Naive B cell (primary cell): ENCODE measurements around the gene GPR35. TPM values are rescaled to one million over a fixed set of nuclear protein-coding genes. Genes with fewer than 3 reads are reported as not detected.

Source experiments
- ATAC-seq, 2 donors: fragments of 150-1000 bp; cut with Tn5 transposase; 2 replicates each; pipeline ENCODE4 v1.10.0; 2021; ENCODE audit warnings: low read depth in 2 of 2, mild to moderate bottlenecking in 2 of 2, moderate library complexity in 2 of 2
- DNase-seq: peaks from one replicate; pipeline ENCODE4 v3.0.0; 2022
- H3K27ac Mint-ChIP-seq, 6 donors: one replicate each; pipeline ENCODE4 v1.8.0; 2020 to 2022; ENCODE audit warnings: mild to moderate bottlenecking in 6 of 6, mixed read lengths in 6 of 6, moderate library complexity in 5 of 6, inconsistent platforms in 2 of 6
- H3K27me3 Mint-ChIP-seq, 3 donors: one replicate each; pipeline ENCODE4 v1.8.0; 2021 to 2022; ENCODE audit warnings: mixed read lengths in 3 of 3, mild to moderate bottlenecking in 1 of 3
- H3K36me3 Mint-ChIP-seq, 2 donors: one replicate each; pipeline ENCODE4 v1.8.0; 2020 to 2022; ENCODE audit warnings: mixed read lengths in 2 of 2, inconsistent platforms in 1 of 2, mild to moderate bottlenecking in 1 of 2
- H3K4me1 Mint-ChIP-seq, 3 donors: one replicate each; pipeline ENCODE4 v1.8.0; 2020 to 2022; ENCODE audit warnings: mixed read lengths in 3 of 3, inconsistent platforms in 1 of 3, mild to moderate bottlenecking in 1 of 3, moderate library complexity in 1 of 3
- H3K4me3 Mint-ChIP-seq, 8 donors: one replicate each; pipeline ENCODE4 v1.8.0; 2020 to 2022; ENCODE audit warnings: mild to moderate bottlenecking in 8 of 8, mixed read lengths in 8 of 8, moderate library complexity in 8 of 8, inconsistent platforms in 2 of 8
- H3K9me3 Mint-ChIP-seq, 7 donors: one replicate each; pipeline ENCODE4 v1.8.0; 2020 to 2022; ENCODE audit warnings: mixed read lengths in 7 of 7, mild to moderate bottlenecking in 5 of 7, inconsistent platforms in 2 of 7, moderate library complexity in 1 of 7
- polyA plus RNA-seq, 6 donors: library from polyadenylated mRNA; unstranded; fragments of 300-500 nt; fragmentation: Illumina TruSeq; gene quantifications; one replicate each; pipeline ENCODE4 v1.2.3, GENCODE V29; 2021; ENCODE audit warnings: low read depth in 6 of 6

The GPR35 gene
- polyA plus RNA-seq, 6 donors from 2014 or later, result 0.54 to 2.9 (median 0.82) TPM; not detected in 1

DNA sequence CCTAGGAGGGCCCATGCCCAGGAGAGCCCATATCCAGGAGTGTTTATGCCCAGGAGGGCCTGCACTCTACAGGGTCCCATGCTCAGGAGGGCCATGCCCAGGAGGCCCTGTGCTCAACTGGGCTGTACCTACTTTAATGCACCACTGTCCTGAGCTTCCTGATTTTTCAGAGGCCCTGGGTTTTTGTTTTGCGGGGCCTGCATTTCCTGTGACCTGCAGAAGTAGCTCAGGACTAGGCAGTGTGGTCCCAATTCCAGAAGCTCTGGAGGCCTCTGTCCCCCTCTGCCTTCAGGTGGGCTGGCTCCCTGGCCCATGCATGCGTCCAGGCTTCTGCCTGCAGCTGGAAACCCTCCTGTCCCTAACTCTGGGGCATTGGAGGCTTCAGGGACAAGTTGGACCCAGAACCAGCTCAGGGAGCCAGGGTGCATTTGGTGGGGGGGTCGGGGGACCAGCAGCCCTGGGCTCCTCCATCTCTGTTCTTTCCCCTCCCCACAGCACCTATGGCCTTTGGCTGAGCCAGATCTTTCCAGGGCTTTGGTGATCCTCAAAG lies 10.8 kb downstream of the GPR35 start:
- no peak overlapping the region for H3K4me3 Mint-ChIP-seq
- H3K27me3 Mint-ChIP-seq, result no peaks in the 10 kb centered on the region
- peaks cover 18 to 21% of the 10 kb centered on the region in 2 donors for H3K36me3 Mint-ChIP-seq
- DNase-seq, result no peak
- H3K27ac Mint-ChIP-seq, result no peak overlapping the region
- peaks cover 13 to 30% (median 24%) of the 10 kb centered on the region in 7 donors for H3K9me3 Mint-ChIP-seq
- no peak for ATAC-seq
- H3K4me1 Mint-ChIP-seq, result peaks cover 0 to 5% (median 0%) of the 10 kb centered on the region in 3 donors

DNA sequence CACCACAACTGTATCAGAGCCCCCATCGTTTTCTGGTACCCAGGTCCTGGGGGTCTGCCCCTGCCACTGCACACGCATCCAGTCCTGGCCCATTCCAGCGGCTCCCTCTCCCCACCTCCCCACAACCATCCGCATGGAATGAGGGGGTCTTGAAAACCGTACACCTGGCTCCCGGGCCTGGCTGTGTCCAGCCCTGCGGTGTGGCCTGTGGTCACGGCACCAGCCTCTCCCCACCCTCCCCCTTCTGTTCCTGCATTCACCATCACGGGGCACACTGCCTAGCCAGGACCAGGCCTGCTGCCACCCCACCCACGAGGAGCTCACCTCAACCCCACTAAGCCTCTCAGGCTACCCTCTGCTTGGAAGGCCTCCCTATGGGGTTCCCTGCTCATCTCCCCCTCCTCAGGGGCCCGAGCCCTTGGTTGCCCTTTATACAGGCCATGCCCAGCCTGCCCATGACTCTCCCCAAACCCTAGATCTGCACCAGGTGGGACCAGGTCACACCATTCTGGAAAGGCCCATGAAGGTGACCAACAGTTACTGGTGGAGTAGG lies 11.4 kb downstream of the GPR35 start:
- Mint-ChIP-seq H3K36me3 (peaks cover 18 to 21% of the 10 kb centered on the region in 2 donors), H3K27me3 (no peaks in the 10 kb centered on the region), H3K9me3 (peaks cover 13 to 30% (median 24%) of the 10 kb centered on the region in 7 donors), H3K27ac (no peak overlapping the region), H3K4me3 (no peak overlapping the region), H3K4me1 (peaks cover 0 to 5% (median 0%) of the 10 kb centered on the region in 3 donors)
- no peak for ATAC-seq
- DNase-seq, result no peak

DNA sequence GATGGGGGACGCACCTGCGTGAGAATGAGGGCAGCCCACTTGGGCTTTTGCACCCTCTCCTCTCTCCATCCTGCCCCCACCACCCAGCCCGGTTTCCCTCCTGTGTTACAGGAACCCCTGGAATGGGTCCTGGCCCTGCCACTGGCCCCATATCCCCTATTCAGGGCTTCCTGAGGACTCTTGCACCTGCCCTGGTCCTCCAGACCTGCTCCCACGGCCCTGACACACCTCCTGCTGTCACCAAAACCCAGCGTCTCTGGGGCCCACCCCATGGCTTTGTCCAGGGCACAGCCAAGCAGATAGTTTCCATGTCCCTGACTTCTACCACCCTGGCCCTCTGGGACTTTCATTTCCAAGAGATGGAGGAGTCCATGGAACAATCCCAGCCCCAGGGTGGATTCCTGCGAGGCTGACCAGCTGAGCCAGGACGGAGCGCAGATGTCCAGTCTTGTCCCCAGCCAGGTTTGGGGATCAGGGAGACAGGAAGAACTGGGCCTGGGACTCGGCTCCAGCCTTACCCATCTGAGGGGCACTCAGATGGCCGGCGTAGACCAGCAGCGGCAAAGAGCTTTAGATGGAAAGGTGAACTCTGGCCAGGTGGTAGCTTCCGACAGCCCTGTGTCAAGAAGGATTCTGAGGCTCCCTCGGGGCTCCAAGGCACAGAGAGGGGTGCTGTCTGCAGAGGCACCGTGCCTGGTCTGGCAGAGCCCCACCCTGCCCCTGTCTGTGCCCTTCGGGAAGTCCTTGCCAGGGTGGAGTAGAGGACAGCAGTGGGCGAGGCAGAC lies 12.0 kb downstream of the GPR35 start:
- H3K4me3 Mint-ChIP-seq, result no peak overlapping the region

GRCh38 chr2:240637901-240638345 lies 12.6 kb downstream of the GPR35 start:
- Mint-ChIP-seq H3K27me3 (no peaks in the 10 kb centered on the region), H3K27ac (peak overlapping the region in 1 of 6 donors; percentile 89), H3K9me3 (peaks cover 11 to 24% (median 18%) of the 10 kb centered on the region in 7 donors), H3K4me3 (no peak overlapping the region), H3K36me3 (peaks cover 17 to 21% of the 10 kb centered on the region in 2 donors), H3K4me1 (peaks cover 0 to 5% (median 0%) of the 10 kb centered on the region in 3 donors)
- no peak for DNase-seq
- ATAC-seq, result no peak

More for the DNA sequence above, 12.0 kb downstream of the GPR35 start:
- H3K9me3 Mint-ChIP-seq, result peaks cover 13 to 30% (median 24%) of the 10 kb centered on the region in 7 donors
- no peak overlapping the region for H3K27ac Mint-ChIP-seq
- peaks cover 18 to 21% of the 10 kb centered on the region in 2 donors for H3K36me3 Mint-ChIP-seq
- ATAC-seq, result no peak
- H3K4me1 Mint-ChIP-seq, result peaks cover 0 to 5% (median 0%) of the 10 kb centered on the region in 3 donors
- no peaks in the 10 kb centered on the region for H3K27me3 Mint-ChIP-seq
- DNase-seq, result no peak

GRCh38 chr2:240638512-240639160 lies 13.4 kb downstream of the GPR35 start:
- Mint-ChIP-seq H3K27ac (peak overlapping the region in 1 of 6 donors; percentile 64), H3K4me1 (peaks cover 0 to 5% (median 0%) of the 10 kb centered on the region in 3 donors), H3K36me3 (peaks cover 10 to 15% of the 10 kb centered on the region in 2 donors), H3K27me3 (peaks cover 0 to 1% (median 0%) of the 10 kb centered on the region in 3 donors), H3K4me3 (no peak overlapping the region), H3K9me3 (peaks cover 6 to 17% (median 11%) of the 10 kb centered on the region in 7 donors)
- DNase-seq, result no peak
- ATAC-seq, result no peak

DNA sequence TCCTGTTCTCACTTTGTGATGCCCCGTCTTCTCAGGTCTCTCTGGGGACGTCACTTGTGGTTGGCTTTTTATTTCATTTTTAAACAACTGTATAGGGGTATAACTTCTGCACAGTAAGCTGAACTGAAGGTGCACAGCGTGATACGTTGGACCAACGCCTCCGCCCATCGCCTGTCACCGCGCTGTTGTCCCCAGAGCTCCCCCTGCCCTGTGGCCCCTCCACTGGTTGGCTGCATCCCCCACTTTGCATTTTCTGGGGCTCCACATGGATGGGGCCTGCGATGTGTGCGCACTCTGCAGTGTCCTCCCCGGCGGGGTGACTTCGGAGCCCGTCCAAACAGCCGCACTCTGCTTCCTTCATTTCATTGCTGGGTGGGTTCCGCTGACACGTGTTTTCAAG lies 14.3 kb downstream of the GPR35 start:
- Mint-ChIP-seq H3K4me1 (peaks cover 0 to 5% (median 0%) of the 10 kb centered on the region in 3 donors), H3K9me3 (peaks cover 1 to 8% (median 5%) of the 10 kb centered on the region in 7 donors), H3K27ac (peak overlapping the region in 1 of 6 donors; percentile 56), H3K27me3 (peaks cover 0 to 8% (median 0%) of the 10 kb centered on the region in 3 donors), H3K36me3 (peaks cover 3 to 6% of the 10 kb centered on the region in 2 donors), H3K4me3 (no peak overlapping the region)
- DNase-seq (no peak), ATAC-seq (no peak)

DNA sequence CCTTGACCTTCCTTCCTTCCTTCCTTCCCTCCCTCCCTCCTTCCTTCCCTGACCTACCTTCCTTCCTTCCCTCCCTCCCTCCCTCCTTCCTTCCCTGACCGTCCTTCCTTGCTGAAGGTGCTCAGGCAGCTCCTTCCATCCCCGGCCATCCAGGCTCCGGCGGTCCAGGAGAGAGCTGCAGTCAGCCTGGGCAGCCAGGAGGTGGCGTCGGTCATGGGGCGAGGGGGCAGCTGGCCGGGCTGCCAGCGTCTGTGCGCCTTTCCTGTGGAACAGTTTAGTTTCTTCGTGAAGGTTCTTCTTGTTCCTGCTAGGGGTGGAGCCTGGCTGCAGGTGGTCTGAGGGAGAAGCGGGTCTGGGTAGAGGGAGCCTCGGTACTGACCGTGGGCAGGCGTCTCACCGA lies 15.7 kb downstream of the GPR35 start:
- ATAC-seq (no peak), DNase-seq (no peak)
- Mint-ChIP-seq H3K9me3 (no peaks in the 10 kb centered on the region), H3K27me3 (peaks cover 0 to 13% (median 0%) of the 10 kb centered on the region in 3 donors), H3K4me1 (peaks cover 0 to 5% (median 0%) of the 10 kb centered on the region in 3 donors), H3K4me3 (no peak overlapping the region), H3K36me3 (no peaks in the 10 kb centered on the region), H3K27ac (no peak overlapping the region)

DNA sequence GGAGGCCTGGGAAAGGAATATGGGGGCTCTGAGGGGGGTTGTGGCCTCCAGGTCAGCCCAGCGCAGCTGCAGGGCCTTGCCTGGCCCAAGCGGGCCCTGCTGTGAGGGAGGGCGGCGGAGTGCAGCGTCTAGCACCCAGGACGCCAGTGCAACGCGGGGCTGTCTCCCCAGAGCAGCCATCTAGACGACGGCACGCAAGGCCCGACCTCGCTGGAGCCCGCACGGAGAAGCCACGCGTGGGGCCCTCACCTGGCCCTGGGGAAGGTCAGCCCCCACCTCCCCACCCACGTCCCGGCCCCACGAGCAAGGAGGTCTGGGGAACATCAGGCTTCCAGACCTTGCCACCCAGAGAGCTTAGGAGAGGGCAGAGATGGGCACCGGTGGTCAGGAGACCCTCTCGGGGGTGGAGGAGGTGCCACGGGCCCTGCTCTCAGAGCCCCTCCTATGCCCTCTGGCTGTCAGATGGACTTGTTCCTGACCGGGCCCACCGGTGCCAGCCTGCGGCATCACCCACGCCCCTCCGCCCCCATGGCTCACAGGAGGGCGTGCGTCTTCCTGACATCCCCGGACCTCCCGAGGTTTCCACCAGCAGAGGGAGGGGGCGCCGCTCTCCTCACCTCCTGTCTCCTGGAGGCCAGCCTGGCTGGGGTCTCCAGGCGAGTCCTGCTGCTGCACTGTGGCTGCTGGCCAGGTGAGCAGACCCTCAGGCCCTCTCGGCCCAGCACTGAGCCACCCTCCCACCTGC lies 17.0 kb downstream of the GPR35 start:
- H3K4me3 Mint-ChIP-seq, result no peak overlapping the region
- no peaks in the 10 kb centered on the region for H3K9me3 Mint-ChIP-seq
- peaks cover 0 to 14% (median 7%) of the 10 kb centered on the region in 3 donors for H3K27me3 Mint-ChIP-seq
- ATAC-seq (no peak), DNase-seq (no peak)
- no peaks in the 10 kb centered on the region for H3K36me3 Mint-ChIP-seq
- no peak overlapping the region for H3K27ac Mint-ChIP-seq
- peaks cover 0 to 5% (median 0%) of the 10 kb centered on the region in 3 donors for H3K4me1 Mint-ChIP-seq

DNA sequence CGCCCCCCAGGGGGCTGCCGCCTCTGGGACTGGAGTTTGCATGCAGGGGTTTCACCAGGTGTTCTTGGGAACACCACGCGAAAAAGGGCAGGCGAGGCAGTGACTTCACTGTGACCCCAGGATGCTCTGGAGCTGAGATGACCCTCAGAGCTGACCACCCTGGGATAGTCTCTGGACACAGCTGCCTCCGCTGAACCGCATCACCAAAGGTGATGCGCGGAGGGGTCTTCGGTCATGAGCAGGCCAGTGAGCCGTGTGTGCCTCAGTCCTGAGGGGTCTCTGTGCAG lies 17.5 kb downstream of the GPR35 start:
- DNase-seq (no peak), ATAC-seq (no peak)
- peaks cover 0 to 19% (median 12%) of the 10 kb centered on the region in 3 donors for H3K27me3 Mint-ChIP-seq
- H3K9me3 Mint-ChIP-seq, result no peaks in the 10 kb centered on the region
- peaks cover 0 to 5% (median 0%) of the 10 kb centered on the region in 3 donors for H3K4me1 Mint-ChIP-seq
- no peak overlapping the region for H3K27ac Mint-ChIP-seq
- H3K36me3 Mint-ChIP-seq, result no peaks in the 10 kb centered on the region
- H3K4me3 Mint-ChIP-seq, result no peak overlapping the region

GRCh38 chr2:240643093-240643810 lies 18.0 kb downstream of the GPR35 start:
- peaks cover 0 to 24% (median 17%) of the 10 kb centered on the region in 3 donors for H3K27me3 Mint-ChIP-seq
- no peak overlapping the region for H3K4me3 Mint-ChIP-seq
- H3K4me1 Mint-ChIP-seq, result peaks cover 0 to 1% (median 0%) of the 10 kb centered on the region in 3 donors
- no peaks in the 10 kb centered on the region for H3K36me3 Mint-ChIP-seq
- ATAC-seq (no peak), DNase-seq (no peak)
- H3K9me3 Mint-ChIP-seq, result no peaks in the 10 kb centered on the region
- H3K27ac Mint-ChIP-seq, result no peak overlapping the region

- Mint-ChIP-seq H3K9me3 (no peaks in the 10 kb centered on the region), H3K4me3 (no peak overlapping the region), H3K27me3 (peaks cover 5 to 29% (median 22%) of the 10 kb centered on the region in 3 donors), H3K4me1 (no peaks in the 10 kb centered on the region), H3K27ac (no peak overlapping the region), H3K36me3 (no peaks in the 10 kb centered on the region)
- DNase-seq (no peak), ATAC-seq (no peak)
Observed at GRCh38 chr2:240643811-240644150, 18.5 kb downstream of the GPR35 start.

GRCh38 chr2:240644171-240644651 lies 18.9 kb downstream of the GPR35 start:
- Mint-ChIP-seq H3K9me3 (no peaks in the 10 kb centered on the region), H3K27ac (no peak overlapping the region), H3K4me3 (no peak overlapping the region), H3K4me1 (no peaks in the 10 kb centered on the region), H3K36me3 (no peaks in the 10 kb centered on the region), H3K27me3 (peaks cover 8 to 34% (median 24%) of the 10 kb centered on the region in 3 donors)
- DNase-seq (no peak), ATAC-seq (no peak)
